ENCODE measurements around the gene CWC25. TPM values are rescaled to one million over a fixed set of nuclear protein-coding genes. Genes with fewer than 3 reads are reported as not detected.

The CWC25 gene
- polyA plus RNA-seq, 1 of the 3 experiments (the other 2 are of a cell fraction): 15.6 TPM

DNA sequence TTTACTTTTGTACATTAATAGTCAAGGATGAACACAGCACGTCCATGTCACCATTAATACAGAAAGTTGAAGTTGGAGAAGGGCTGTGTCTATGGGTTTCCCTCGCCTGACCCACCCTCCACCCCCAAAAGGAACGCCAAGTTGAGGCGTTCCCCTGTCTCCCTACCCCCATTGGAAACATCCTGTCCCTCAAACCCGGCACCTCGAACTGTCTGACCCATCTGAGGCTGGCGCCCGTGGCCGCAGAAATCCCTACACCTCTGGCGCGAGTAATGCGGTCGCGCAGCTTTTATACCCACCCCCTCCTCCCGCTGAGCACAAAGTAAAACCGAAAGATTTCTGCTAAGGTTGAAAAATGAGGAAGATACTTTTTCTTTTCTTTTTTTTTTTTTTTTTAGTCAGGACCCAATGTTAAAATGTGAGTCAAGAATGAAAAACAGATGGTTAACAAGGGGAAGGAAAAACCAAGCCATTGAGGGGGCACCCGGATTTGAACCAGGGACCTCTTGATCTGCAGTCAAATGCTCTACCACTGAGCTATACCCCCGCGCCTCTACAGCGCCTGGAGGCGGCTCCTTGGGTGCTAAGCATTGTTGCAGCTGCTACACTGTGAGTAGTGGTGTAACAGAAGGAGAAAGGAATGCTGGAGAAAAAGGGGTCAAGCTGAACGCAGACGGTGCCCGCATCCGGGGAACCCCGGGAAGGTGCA is 43.9 kb upstream of the CWC25 start (continued):
- TF ChIP-seq, protein P1, sequence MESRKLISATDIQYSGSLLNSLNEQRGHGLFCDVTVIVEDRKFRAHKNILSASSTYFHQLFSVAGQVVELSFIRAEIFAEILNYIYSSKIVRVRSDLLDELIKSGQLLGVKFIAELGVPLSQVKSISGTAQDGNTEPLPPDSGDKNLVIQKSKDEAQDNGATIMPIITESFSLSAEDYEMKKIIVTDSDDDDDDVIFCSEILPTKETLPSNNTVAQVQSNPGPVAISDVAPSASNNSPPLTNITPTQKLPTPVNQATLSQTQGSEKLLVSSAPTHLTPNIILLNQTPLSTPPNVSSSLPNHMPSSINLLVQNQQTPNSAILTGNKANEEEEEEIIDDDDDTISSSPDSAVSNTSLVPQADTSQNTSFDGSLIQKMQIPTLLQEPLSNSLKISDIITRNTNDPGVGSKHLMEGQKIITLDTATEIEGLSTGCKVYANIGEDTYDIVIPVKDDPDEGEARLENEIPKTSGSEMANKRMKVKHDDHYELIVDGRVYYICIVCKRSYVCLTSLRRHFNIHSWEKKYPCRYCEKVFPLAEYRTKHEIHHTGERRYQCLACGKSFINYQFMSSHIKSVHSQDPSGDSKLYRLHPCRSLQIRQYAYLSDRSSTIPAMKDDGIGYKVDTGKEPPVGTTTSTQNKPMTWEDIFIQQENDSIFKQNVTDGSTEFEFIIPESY (IDR thresholded peaks at IDR 0.05; ENCODE audit: borderline replicate concordance, low read depth): no peak
- TF ChIP-seq EP300 (IDR thresholded peaks at IDR 0.05; ENCODE audit: borderline replicate concordance in 1 of 2, low read depth in 1 of 2, low read length in 1 of 2) (peak in 1 of 2 experiments; percentile 11; a peak in 2 of 4 replicates), FOSL2 (IDR thresholded peaks at IDR 0.05; ENCODE audit: borderline replicate concordance, low read depth) (peak; percentile 72), POLR2AphosphoS5 (IDR thresholded peaks at IDR 0.05; ENCODE audit: low read depth, low read length) (peak; percentile 1; the same call in 1 of the 2 replicates), GATA2 (CRISPR knock-in tag; IDR thresholded peaks at IDR 0.05) (no peak), MEF2A (IDR thresholded peaks at IDR 0.05; ENCODE audit: borderline replicate concordance, low read depth) (no peak), NRF1 (IDR thresholded peaks at IDR 0.05; ENCODE audit: low read depth, low read length) (no peak), EZH2phosphoT487 (IDR thresholded peaks at IDR 0.05; ENCODE audit: borderline replicate concordance, low read depth) (no peak), RXRA (IDR thresholded peaks at IDR 0.05; ENCODE audit: borderline replicate concordance, low read depth) (no peak), NFIC (IDR thresholded peaks at IDR 0.05; ENCODE audit: borderline replicate concordance) (no peak), GABPA (IDR thresholded peaks at IDR 0.05; ENCODE audit: low read depth) (no peak)
- TF ChIP-seq, protein P2, sequence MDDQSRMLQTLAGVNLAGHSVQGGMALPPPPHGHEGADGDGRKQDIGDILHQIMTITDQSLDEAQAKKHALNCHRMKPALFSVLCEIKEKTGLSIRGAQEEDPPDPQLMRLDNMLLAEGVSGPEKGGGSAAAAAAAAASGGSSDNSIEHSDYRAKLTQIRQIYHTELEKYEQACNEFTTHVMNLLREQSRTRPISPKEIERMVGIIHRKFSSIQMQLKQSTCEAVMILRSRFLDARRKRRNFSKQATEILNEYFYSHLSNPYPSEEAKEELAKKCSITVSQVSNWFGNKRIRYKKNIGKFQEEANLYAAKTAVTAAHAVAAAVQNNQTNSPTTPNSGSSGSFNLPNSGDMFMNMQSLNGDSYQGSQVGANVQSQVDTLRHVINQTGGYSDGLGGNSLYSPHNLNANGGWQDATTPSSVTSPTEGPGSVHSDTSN (IDR thresholded peaks at IDR 0.05): no peak
- TF ChIP-seq, protein P3, sequence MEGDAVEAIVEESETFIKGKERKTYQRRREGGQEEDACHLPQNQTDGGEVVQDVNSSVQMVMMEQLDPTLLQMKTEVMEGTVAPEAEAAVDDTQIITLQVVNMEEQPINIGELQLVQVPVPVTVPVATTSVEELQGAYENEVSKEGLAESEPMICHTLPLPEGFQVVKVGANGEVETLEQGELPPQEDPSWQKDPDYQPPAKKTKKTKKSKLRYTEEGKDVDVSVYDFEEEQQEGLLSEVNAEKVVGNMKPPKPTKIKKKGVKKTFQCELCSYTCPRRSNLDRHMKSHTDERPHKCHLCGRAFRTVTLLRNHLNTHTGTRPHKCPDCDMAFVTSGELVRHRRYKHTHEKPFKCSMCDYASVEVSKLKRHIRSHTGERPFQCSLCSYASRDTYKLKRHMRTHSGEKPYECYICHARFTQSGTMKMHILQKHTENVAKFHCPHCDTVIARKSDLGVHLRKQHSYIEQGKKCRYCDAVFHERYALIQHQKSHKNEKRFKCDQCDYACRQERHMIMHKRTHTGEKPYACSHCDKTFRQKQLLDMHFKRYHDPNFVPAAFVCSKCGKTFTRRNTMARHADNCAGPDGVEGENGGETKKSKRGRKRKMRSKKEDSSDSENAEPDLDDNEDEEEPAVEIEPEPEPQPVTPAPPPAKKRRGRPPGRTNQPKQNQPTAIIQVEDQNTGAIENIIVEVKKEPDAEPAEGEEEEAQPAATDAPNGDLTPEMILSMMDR (IDR thresholded peaks at IDR 0.05): peak; percentile 52
- TF ChIP-seq, protein P4, sequence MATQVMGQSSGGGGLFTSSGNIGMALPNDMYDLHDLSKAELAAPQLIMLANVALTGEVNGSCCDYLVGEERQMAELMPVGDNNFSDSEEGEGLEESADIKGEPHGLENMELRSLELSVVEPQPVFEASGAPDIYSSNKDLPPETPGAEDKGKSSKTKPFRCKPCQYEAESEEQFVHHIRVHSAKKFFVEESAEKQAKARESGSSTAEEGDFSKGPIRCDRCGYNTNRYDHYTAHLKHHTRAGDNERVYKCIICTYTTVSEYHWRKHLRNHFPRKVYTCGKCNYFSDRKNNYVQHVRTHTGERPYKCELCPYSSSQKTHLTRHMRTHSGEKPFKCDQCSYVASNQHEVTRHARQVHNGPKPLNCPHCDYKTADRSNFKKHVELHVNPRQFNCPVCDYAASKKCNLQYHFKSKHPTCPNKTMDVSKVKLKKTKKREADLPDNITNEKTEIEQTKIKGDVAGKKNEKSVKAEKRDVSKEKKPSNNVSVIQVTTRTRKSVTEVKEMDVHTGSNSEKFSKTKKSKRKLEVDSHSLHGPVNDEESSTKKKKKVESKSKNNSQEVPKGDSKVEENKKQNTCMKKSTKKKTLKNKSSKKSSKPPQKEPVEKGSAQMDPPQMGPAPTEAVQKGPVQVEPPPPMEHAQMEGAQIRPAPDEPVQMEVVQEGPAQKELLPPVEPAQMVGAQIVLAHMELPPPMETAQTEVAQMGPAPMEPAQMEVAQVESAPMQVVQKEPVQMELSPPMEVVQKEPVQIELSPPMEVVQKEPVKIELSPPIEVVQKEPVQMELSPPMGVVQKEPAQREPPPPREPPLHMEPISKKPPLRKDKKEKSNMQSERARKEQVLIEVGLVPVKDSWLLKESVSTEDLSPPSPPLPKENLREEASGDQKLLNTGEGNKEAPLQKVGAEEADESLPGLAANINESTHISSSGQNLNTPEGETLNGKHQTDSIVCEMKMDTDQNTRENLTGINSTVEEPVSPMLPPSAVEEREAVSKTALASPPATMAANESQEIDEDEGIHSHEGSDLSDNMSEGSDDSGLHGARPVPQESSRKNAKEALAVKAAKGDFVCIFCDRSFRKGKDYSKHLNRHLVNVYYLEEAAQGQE (IDR thresholded peaks at IDR 0.05; ENCODE audit: low read depth, low read length): 0 out of 2 replicates have a peak, but pooled peaks have one; percentile 48

Data from SK-N-SH (cell line).